Bone marrow (tissue), 2 donors: ENCODE measurements around the gene ZCCHC3.

Experiments used
- DNase-seq, 2 donors: peaks; one replicate each; lab custom pipeline; 2025; lab: John Stamatoyannopoulos, UW

Gene ZCCHC3

GRCh38 chr20:284172-284571 is 13.2 kb upstream of the ZCCHC3 start:
- no peak for DNase-seq

- DNase-seq, result no peak
These were observed 10.9 kb upstream of the ZCCHC3 start for GRCh38 chr20:286508-286907.

- DNase-seq, result no peak
These were observed 8.2 kb upstream of the ZCCHC3 start for GRCh38 chr20:288956-289692.

- DNase-seq, result no peak
These were observed 7.7 kb upstream of the ZCCHC3 start for GRCh38 chr20:289693-290083.

GRCh38 chr20:290084-290831 is 7.1 kb upstream of the ZCCHC3 start, which contains the start of gene C20orf96:
C20orf96 (minus strand) TSS chr20:290750; CDS start chr20:290610, 140 bp downstream.
- peak; percentile 87 to 91 for DNase-seq

GRCh38 chr20:294602-295001 is 2.8 kb upstream of the ZCCHC3 start:
- DNase-seq, result no peak

- no peak for DNase-seq
These were observed 1.6 kb upstream of the ZCCHC3 start for GRCh38 chr20:295804-296203.

GRCh38 chr20:297925-298775 is 780 bp downstream of the ZCCHC3 start:
- peak in 1 of 2 donors; percentile 48 for DNase-seq

GRCh38 chr20:298776-299391 is 1.5 kb downstream of the ZCCHC3 start:
- no peak for DNase-seq

GRCh38 chr20:300345-300990 is 3.1 kb downstream of the ZCCHC3 start:
- DNase-seq, result no peak

- no peak for DNase-seq
These were observed 4.8 kb downstream of the ZCCHC3 start for GRCh38 chr20:301886-302848.

GRCh38 chr20:305745-306144 is 8.4 kb downstream of the ZCCHC3 start:
- DNase-seq, result no peak

- no peak for DNase-seq
These were observed 11.2 kb downstream of the ZCCHC3 start for GRCh38 chr20:308427-309038.

GRCh38 chr20:309306-309840 is 12.0 kb downstream of the ZCCHC3 start:
- DNase-seq, result peak in 1 of 2 donors; percentile 25

- peak; percentile 50 to 79 for DNase-seq
These were observed 12.7 kb downstream of the ZCCHC3 start for GRCh38 chr20:309841-310644.

GRCh38 chr20:310645-311044 is 13.3 kb downstream of the ZCCHC3 start:
- DNase-seq, result no peak

GRCh38 chr20:311609-312008 is 14.2 kb downstream of the ZCCHC3 start:
- no peak for DNase-seq

GRCh38 chr20:312067-312466 is 14.7 kb downstream of the ZCCHC3 start:
- no peak for DNase-seq

- no peak for DNase-seq
These were observed 15.5 kb downstream of the ZCCHC3 start for GRCh38 chr20:312866-313265.
